ENCODE data around the gene EIF4E3. TPM values are rescaled to one million over a fixed set of nuclear protein-coding genes. Genes with fewer than 3 reads are reported as not detected.

The EIF4E3 gene
- total and polyA plus RNA-seq, 2 donors (not counting 1 experiment from before 2014, with no cell fraction given): 1.8 to 12.8 TPM

GRCh38 chr3:71647751-71648150 lies 77.5 kb downstream of the EIF4E3 start:
- Histone ChIP-seq H3K27ac (ENCODE audit: insufficient read depth, low read length) (no peak overlapping the region), H3K27me3 (ENCODE audit: control insufficient read depth, insufficient read depth, low read length) (no peaks in the 10 kb centered on the region), H3K9ac (ENCODE audit: insufficient read depth, low read length) (no peak overlapping the region), H3K9me3 (ENCODE audit: control insufficient read depth, insufficient read depth, low read depth, low read length) (no peaks in the 10 kb centered on the region), H3K36me3 (ENCODE audit: control insufficient read depth, insufficient read depth, low read length) (no peaks in the 10 kb centered on the region), H2AFZ (ENCODE audit: low read length) (no peak overlapping the region), H4K20me1 (ENCODE audit: control insufficient read depth, extremely low read depth, insufficient read depth, low read length) (no peaks in the 10 kb centered on the region), H3K79me2 (ENCODE audit: control insufficient read depth, insufficient read depth, low read length) (no peaks in the 10 kb centered on the region), H3K4me3 (replicated peaks in 1 of 4; ENCODE audit: control extremely low read depth in 1 of 4, insufficient read depth in 1 of 4, low read depth in 3 of 4, low read length in 4 of 4) (no peak overlapping the region), H3K4me2 (ENCODE audit: extremely low read depth, insufficient read depth, low read length) (no peak overlapping the region), H3K4me1 (ENCODE audit: control insufficient read depth, extremely low read depth, insufficient read depth, low read length) (no peaks in the 10 kb centered on the region)
- no peak for TF ChIP-seq CTCF (conservative IDR thresholded peaks at IDR 0.05 in 1 of 2, IDR thresholded peaks at IDR 0.05 in 1 of 2; ENCODE audit: low read depth in 1 of 2, low read length in 2 of 2)
- no peak for TF ChIP-seq EZH2 (IDR thresholded peaks at IDR 0.05; ENCODE audit: low read length, missing control alignments)
- DNase-seq (ENCODE audit: low read depth in 2 of 2): peak in 1 of 2 donors; percentile 14

- no peaks in the 10 kb centered on the region for H3K27me3 ChIP-seq (ENCODE audit: control insufficient read depth, insufficient read depth, low read length)
- H3K36me3 ChIP-seq (ENCODE audit: control insufficient read depth, insufficient read depth, low read length): no peaks in the 10 kb centered on the region
- no peaks in the 10 kb centered on the region for H3K9me3 ChIP-seq (ENCODE audit: control insufficient read depth, insufficient read depth, low read depth, low read length)
- H3K79me2 ChIP-seq (ENCODE audit: control insufficient read depth, insufficient read depth, low read length): no peaks in the 10 kb centered on the region
- H2AFZ ChIP-seq (ENCODE audit: low read length): no peak overlapping the region
- H3K4me1 ChIP-seq (ENCODE audit: control insufficient read depth, extremely low read depth, insufficient read depth, low read length): no peaks in the 10 kb centered on the region
- TF ChIP-seq CTCF (conservative IDR thresholded peaks at IDR 0.05 in 1 of 2, IDR thresholded peaks at IDR 0.05 in 1 of 2; ENCODE audit: low read depth in 1 of 2, low read length in 2 of 2) (no peak), EZH2 (IDR thresholded peaks at IDR 0.05; ENCODE audit: low read length, missing control alignments) (no peak)
- H4K20me1 ChIP-seq (ENCODE audit: control insufficient read depth, extremely low read depth, insufficient read depth, low read length): no peaks in the 10 kb centered on the region
- no peak overlapping the region for H3K4me3 ChIP-seq (replicated peaks in 1 of 4; ENCODE audit: control extremely low read depth in 1 of 4, insufficient read depth in 1 of 4, low read depth in 3 of 4, low read length in 4 of 4)
- no peak overlapping the region for H3K9ac ChIP-seq (ENCODE audit: insufficient read depth, low read length)
- no peak overlapping the region for H3K27ac ChIP-seq (ENCODE audit: insufficient read depth, low read length)
- peak in 1 of 2 donors; percentile 31 for DNase-seq (ENCODE audit: low read depth in 2 of 2)
- H3K4me2 ChIP-seq (ENCODE audit: extremely low read depth, insufficient read depth, low read length): no peak overlapping the region
Observed at GRCh38 chr3:71646971-71647370, 78.2 kb downstream of the EIF4E3 start.

GRCh38 chr3:71645140-71645539 lies 80.1 kb downstream of the EIF4E3 start:
- no peak for DNase-seq (ENCODE audit: low read depth in 2 of 2)
- Histone ChIP-seq H3K9ac (ENCODE audit: insufficient read depth, low read length) (no peak overlapping the region), H3K4me1 (ENCODE audit: control insufficient read depth, extremely low read depth, insufficient read depth, low read length) (no peaks in the 10 kb centered on the region), H3K27ac (ENCODE audit: insufficient read depth, low read length) (no peak overlapping the region), H3K27me3 (ENCODE audit: control insufficient read depth, insufficient read depth, low read length) (no peaks in the 10 kb centered on the region), H4K20me1 (ENCODE audit: control insufficient read depth, extremely low read depth, insufficient read depth, low read length) (no peaks in the 10 kb centered on the region), H3K36me3 (ENCODE audit: control insufficient read depth, insufficient read depth, low read length) (no peaks in the 10 kb centered on the region), H3K4me2 (ENCODE audit: extremely low read depth, insufficient read depth, low read length) (no peak overlapping the region), H3K9me3 (ENCODE audit: control insufficient read depth, insufficient read depth, low read depth, low read length) (no peaks in the 10 kb centered on the region), H2AFZ (ENCODE audit: low read length) (no peak overlapping the region), H3K79me2 (ENCODE audit: control insufficient read depth, insufficient read depth, low read length) (no peaks in the 10 kb centered on the region), H3K4me3 (replicated peaks in 1 of 4; ENCODE audit: control extremely low read depth in 1 of 4, insufficient read depth in 1 of 4, low read depth in 3 of 4, low read length in 4 of 4) (no peak overlapping the region)
- no peak for TF ChIP-seq EZH2 (IDR thresholded peaks at IDR 0.05; ENCODE audit: low read length, missing control alignments)
